ENCODE data around the gene SLC38A3. TPM values are rescaled to one million over a fixed set of nuclear protein-coding genes. Genes with fewer than 3 reads are reported as not detected.
A peak's percentile ranks its signal among the peaks of the same experiment; 100 is the strongest.

SLC38A3 gene
- total RNA-seq, 1 donor from 2014 or later: 0.17 TPM

DNA sequence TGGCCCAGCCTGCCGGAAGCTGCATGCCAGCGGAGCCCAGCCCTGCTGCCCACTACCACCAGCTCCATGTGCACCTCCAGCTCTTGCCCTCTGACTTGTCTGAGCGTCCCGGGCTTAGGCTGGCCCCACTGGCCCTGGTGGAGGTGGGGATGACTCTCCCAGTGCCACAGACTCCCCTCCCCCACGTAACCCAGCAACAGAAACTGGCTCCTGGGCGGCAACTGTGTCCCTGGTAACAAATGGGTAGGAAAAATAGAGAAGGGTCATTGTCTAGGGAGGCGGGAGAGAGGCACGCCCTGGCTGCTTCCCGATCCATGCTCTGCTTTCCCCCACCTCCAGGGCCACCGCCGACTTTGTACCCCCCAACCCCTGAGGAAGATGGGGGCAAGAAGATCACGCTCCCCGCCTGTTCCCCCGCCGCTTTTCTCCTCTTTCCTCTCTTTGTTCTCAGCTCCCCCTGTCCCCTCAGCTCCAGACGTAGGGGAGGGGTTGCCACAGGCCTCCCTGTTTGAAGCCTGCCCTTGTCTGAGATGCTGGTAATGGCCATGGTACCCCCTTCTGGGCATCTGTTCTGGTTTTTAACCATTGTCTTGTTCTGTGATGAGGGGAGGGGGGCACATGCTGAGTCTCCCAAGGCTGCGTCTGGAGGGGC, 53.1 kb downstream of the SLC38A3 start:
- no peaks in the 10 kb centered on the region for H3K9me3 ChIP-seq (ENCODE audit: low read depth)
- peak overlapping the region; percentile 29 for H3K27ac ChIP-seq
- H3K36me3 Mint-ChIP-seq: peaks cover 16% of the 10 kb centered on the region
- H3K4me1 Mint-ChIP-seq: peaks cover 64% of the 10 kb centered on the region
- TF ChIP-seq, protein P1, sequence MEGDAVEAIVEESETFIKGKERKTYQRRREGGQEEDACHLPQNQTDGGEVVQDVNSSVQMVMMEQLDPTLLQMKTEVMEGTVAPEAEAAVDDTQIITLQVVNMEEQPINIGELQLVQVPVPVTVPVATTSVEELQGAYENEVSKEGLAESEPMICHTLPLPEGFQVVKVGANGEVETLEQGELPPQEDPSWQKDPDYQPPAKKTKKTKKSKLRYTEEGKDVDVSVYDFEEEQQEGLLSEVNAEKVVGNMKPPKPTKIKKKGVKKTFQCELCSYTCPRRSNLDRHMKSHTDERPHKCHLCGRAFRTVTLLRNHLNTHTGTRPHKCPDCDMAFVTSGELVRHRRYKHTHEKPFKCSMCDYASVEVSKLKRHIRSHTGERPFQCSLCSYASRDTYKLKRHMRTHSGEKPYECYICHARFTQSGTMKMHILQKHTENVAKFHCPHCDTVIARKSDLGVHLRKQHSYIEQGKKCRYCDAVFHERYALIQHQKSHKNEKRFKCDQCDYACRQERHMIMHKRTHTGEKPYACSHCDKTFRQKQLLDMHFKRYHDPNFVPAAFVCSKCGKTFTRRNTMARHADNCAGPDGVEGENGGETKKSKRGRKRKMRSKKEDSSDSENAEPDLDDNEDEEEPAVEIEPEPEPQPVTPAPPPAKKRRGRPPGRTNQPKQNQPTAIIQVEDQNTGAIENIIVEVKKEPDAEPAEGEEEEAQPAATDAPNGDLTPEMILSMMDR (IDR thresholded peaks at IDR 0.05): no peak
- TF ChIP-seq EZH2phosphoT487 (IDR thresholded peaks at IDR 0.05): no peak
- TF ChIP-seq EZH2 (IDR thresholded peaks at IDR 0.05): no peak
- no peak for DNase-seq (ENCODE audit: low spot score)
- peak overlapping the region; percentile 95 for H3K27ac Mint-ChIP-seq
- H2AFZ ChIP-seq (replicated peaks): no peak overlapping the region
- H3K27me3 Mint-ChIP-seq (ENCODE audit: insufficient read depth, low read depth): peaks cover 8% of the 10 kb centered on the region
- H3K27me3 ChIP-seq: no peaks in the 10 kb centered on the region
- peak overlapping the region; percentile 69 for H3K4me3 Mint-ChIP-seq
- peaks cover 74% of the 10 kb centered on the region for H3F3A ChIP-seq (ENCODE audit: low read depth)
- no peak overlapping the region for H3K9ac ChIP-seq
- peaks cover 51% of the 10 kb centered on the region for H4K20me1 ChIP-seq (ENCODE audit: low read depth)
- no peak overlapping the region for H3K4me3 ChIP-seq
- no peaks in the 10 kb centered on the region for H3K36me3 ChIP-seq
- no peaks in the 10 kb centered on the region for H3K9me3 Mint-ChIP-seq
- no peak overlapping the region for H3K4me2 ChIP-seq
- peaks cover 15% of the 10 kb centered on the region for H3K4me1 ChIP-seq
- H3K79me2 ChIP-seq (ENCODE audit: low read depth): peaks cover 2% of the 10 kb centered on the region

DNA sequence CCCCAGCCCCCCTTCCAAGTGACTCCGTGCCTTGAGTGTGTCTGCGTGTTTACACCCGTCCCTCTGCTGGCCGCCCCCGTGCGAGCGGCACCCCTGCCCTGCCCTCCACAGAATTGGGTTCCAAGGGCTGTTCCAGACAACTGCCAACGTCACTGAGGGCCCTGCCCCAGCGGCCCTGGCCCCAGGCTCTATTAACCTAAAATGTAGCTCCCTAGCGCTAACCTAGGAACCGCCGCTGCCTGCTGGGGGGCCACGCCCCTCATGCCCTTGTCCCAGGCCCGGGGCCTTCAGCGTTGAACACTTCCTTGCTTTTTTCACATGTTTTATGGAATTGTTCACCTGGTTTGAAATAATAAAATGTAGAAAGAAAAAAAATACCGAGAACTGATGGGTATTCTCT, 53.9 kb downstream of the SLC38A3 start:
- Mint-ChIP-seq H3K4me1 (peaks cover 64% of the 10 kb centered on the region), H3K36me3 (peaks cover 12% of the 10 kb centered on the region), H3K27me3 (ENCODE audit: insufficient read depth, low read depth) (peaks cover 7% of the 10 kb centered on the region), H3K4me3 (peak overlapping the region; percentile 46), H3K9me3 (no peaks in the 10 kb centered on the region), H3K27ac (peak overlapping the region; percentile 95)
- Histone ChIP-seq H3F3A (ENCODE audit: low read depth) (peaks cover 77% of the 10 kb centered on the region), H4K20me1 (ENCODE audit: low read depth) (peaks cover 42% of the 10 kb centered on the region), H3K4me2 (no peak overlapping the region), H3K4me1 (peaks cover 22% of the 10 kb centered on the region), H3K36me3 (no peaks in the 10 kb centered on the region), H3K27ac (peak overlapping the region; percentile 66), H3K4me3 (no peak overlapping the region), H3K79me2 (ENCODE audit: low read depth) (no peaks in the 10 kb centered on the region), H3K9ac (no peak overlapping the region), H2AFZ (replicated peaks) (no peak overlapping the region), H3K9me3 (ENCODE audit: low read depth) (no peaks in the 10 kb centered on the region), H3K27me3 (no peaks in the 10 kb centered on the region)
- DNase-seq (ENCODE audit: low spot score): no peak
- TF ChIP-seq, protein P1 (IDR thresholded peaks at IDR 0.05): no peak
- TF ChIP-seq EZH2 (IDR thresholded peaks at IDR 0.05) (no peak), EZH2phosphoT487 (IDR thresholded peaks at IDR 0.05) (no peak)

DNA sequence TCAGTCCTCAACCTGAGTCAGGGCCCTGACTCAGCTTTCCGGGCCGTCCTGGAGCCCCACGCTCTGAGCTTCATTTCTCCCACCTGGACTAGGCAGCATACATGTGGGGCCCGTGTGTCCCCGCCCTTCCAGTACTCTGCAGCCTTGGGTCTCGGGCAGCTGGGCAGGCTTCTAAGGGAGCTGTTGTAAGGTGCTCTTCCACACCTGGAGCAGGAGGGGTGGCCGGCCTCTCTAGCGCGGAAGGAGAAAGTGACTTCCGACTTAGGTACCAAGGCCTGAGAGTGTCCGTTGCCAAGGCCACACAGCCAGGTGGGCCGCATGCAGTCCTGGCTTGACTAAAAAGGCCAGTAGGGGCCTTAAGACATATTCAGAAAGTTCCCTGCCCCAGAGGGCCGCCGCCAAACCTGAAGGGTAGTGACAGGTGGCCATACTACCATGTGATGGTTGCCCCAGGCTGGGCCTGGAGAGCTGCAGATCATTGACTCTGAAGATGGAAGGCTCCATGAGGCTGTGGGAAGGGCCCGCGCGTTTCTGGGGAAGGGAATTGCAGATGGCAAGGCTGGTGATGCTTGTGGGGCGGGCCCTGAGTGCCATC, 54.5 kb downstream of the SLC38A3 start:
- peaks cover 7% of the 10 kb centered on the region for H3K27me3 Mint-ChIP-seq (ENCODE audit: insufficient read depth, low read depth)
- no peaks in the 10 kb centered on the region for H3K9me3 Mint-ChIP-seq
- no peaks in the 10 kb centered on the region for H3K27me3 ChIP-seq
- H3K4me1 ChIP-seq: peaks cover 26% of the 10 kb centered on the region
- no peak overlapping the region for H2AFZ ChIP-seq (replicated peaks)
- no peak overlapping the region for H3K4me3 ChIP-seq
- H3K4me1 Mint-ChIP-seq: peaks cover 70% of the 10 kb centered on the region
- H3K27ac Mint-ChIP-seq: peak overlapping the region; percentile 95
- no peak for DNase-seq (ENCODE audit: low spot score)
- peaks cover 37% of the 10 kb centered on the region for H4K20me1 ChIP-seq (ENCODE audit: low read depth)
- no peaks in the 10 kb centered on the region for H3K79me2 ChIP-seq (ENCODE audit: low read depth)
- TF ChIP-seq EZH2 (IDR thresholded peaks at IDR 0.05) (no peak), EZH2phosphoT487 (IDR thresholded peaks at IDR 0.05) (no peak)
- TF ChIP-seq, protein P1 (IDR thresholded peaks at IDR 0.05): no peak
- no peak overlapping the region for H3K9ac ChIP-seq
- H3K9me3 ChIP-seq (ENCODE audit: low read depth): no peaks in the 10 kb centered on the region
- H3F3A ChIP-seq (ENCODE audit: low read depth): peaks cover 80% of the 10 kb centered on the region
- peaks cover 12% of the 10 kb centered on the region for H3K36me3 Mint-ChIP-seq
- H3K27ac ChIP-seq: peak overlapping the region; percentile 66
- peak overlapping the region; percentile 28 for H3K4me2 ChIP-seq
- H3K36me3 ChIP-seq: no peaks in the 10 kb centered on the region
- H3K4me3 Mint-ChIP-seq: peak overlapping the region; percentile 75

All from neural progenitor cell (in vitro differentiated cells).